ENCODE measurements around the gene EXOC3L1.

DNA sequence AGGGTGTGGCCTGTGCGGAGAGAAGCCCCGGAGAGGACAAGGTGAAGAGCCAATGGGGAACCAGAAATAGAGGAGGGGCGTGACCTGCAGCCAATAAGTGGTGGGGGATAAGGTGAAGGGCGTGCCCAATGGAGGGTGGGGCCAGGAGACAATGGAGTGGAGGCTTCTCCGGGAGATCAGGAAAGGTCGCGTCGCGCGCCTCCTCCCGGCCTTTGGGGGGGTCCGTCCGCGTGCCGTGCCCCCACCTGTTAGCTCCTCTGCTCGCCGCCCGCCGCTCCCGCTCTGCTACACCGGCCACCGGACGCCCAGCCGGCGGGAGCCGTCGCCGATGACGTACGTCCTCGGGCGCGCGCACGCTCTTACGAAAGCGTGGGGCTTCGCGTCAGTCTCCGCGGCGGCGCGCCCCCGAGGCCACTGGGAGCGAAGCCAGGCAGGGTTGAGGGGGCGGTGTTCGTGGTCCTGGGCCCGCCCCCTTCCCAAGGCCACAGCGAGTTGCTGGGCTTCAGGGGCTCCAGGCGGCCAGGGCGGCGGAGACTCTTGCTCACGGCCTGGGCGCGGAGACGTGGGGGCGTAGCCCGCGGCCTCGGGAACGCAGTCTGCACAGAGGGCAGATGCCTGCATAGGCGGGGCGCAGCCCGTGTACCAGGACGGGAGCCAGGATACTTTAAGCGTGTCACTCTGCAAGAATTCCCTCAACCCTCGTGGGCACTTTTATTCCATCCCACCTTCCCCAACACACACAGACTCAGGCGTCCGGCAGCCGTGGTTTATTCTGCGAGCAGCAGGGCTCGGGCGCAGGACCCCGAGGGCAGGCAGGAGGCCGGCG, 6.1 kb downstream of the EXOC3L1 start, which contains the start of gene MATCAP1:
- TF ChIP-seq, protein P1, sequence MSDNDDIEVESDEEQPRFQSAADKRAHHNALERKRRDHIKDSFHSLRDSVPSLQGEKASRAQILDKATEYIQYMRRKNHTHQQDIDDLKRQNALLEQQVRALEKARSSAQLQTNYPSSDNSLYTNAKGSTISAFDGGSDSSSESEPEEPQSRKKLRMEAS (IDR thresholded peaks at IDR 0.05; ENCODE audit: low read depth, low read length), result peak; percentile 64
- TF ChIP-seq, protein P2, sequence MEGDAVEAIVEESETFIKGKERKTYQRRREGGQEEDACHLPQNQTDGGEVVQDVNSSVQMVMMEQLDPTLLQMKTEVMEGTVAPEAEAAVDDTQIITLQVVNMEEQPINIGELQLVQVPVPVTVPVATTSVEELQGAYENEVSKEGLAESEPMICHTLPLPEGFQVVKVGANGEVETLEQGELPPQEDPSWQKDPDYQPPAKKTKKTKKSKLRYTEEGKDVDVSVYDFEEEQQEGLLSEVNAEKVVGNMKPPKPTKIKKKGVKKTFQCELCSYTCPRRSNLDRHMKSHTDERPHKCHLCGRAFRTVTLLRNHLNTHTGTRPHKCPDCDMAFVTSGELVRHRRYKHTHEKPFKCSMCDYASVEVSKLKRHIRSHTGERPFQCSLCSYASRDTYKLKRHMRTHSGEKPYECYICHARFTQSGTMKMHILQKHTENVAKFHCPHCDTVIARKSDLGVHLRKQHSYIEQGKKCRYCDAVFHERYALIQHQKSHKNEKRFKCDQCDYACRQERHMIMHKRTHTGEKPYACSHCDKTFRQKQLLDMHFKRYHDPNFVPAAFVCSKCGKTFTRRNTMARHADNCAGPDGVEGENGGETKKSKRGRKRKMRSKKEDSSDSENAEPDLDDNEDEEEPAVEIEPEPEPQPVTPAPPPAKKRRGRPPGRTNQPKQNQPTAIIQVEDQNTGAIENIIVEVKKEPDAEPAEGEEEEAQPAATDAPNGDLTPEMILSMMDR (IDR thresholded peaks at IDR 0.05; ENCODE audit: low read depth, low read length), result no peak

Data from NB4 (cell line).